K562 (cell line): ENCODE measurements around the gene CD244. TPM values are rescaled to one million over a fixed set of nuclear protein-coding genes. Genes with fewer than 3 reads are reported as not detected.

Experiments used
- ATAC-seq: fragments of 200-7000 bp; cut with Tn5 transposase; 3 replicates; pipeline ENCODE4 v1.9.1; 2020; ENCODE audit warnings: moderate library complexity
- BruUV-seq: library from RNA; stranded (reverse); fragments of 400-500 nt; replicated peaks from 2 replicates; lab custom pipeline; 2021; lab: Mats Ljungman, UMichigan
- CTCF ChIA-PET: fragments of 300-600 bp; formaldehyde crosslinking; extraction: SDS; loops from one replicate; lab custom pipeline; 2021; ENCODE audit warnings: low intra/inter-chr PET ratio; lab: Yijun Ruan, JAX
- POLR2A ChIA-PET: fragments of 300-600, 350-650 bp; sonication (Branson Sonifier 250); formaldehyde crosslinking; extraction: SDS; loops from one replicate; lab custom pipeline; 2021; ENCODE audit warnings: antibody characterized with exemption, inconsistent platforms; lab: Yijun Ruan, JAX
- DNase-seq, 4 experiments: peaks; one replicate each; pipeline versions ENCODE4 v3.0.0 to v3.0.0-alpha.2; 2011 to 2018; ENCODE audit warnings: low spot score in 3 of 4, mixed read lengths in 3 of 4; ENCODE audit errors: extremely low read depth in 1 of 4
- FAIRE-seq: peaks from 2 replicates; lab custom pipeline; 2011; peaks lifted over from hg19 to GRCh38; lab: Jason Lieb, UNC
- H2AFZ ChIP-seq: 2 replicates; pipeline ENCODE4 v1.6.0; 2011; ENCODE audit warnings: low read depth, low read length, control low read depth, inconsistent platforms
- H3K27ac ChIP-seq: fragments of 200-600 bp; 3 replicates; pipeline ENCODE4 v1.8.0; 2011; ENCODE audit warnings: low read depth, mild to moderate bottlenecking, control low read depth, inconsistent platforms, low read length, moderate library complexity, mixed read lengths; ENCODE audit errors: extremely low read depth
- H3K27me3 ChIP-seq, 2 experiments: fragments of 300-600 bp in 1 of 2; 2 replicates in 1 of 2; 3 replicates in 1 of 2; pipeline versions ENCODE4 v1.6.0 to v1.8.0; 2011; ENCODE audit warnings: inconsistent platforms in 2 of 2, low read length in 2 of 2, mild to moderate bottlenecking in 1 of 2, mixed read lengths in 1 of 2, moderate library complexity in 1 of 2; ENCODE audit not compliant: control insufficient read depth in 2 of 2, insufficient read depth in 2 of 2
- H3K36me3 ChIP-seq: fragments of 300-600 bp; 3 replicates; pipeline ENCODE4 v1.8.0; 2011; ENCODE audit warnings: mild to moderate bottlenecking, low read length, inconsistent platforms; ENCODE audit not compliant: control insufficient read depth, insufficient read depth
- H3K4me1 ChIP-seq, 2 experiments: fragments of 200-600 bp in 1 of 2; replicated peaks in 1 of 2; 2 replicates in 1 of 2; 3 replicates in 1 of 2; pipeline versions ENCODE4 v1.5.1 to v1.8.0; 2011; ENCODE audit warnings: inconsistent platforms in 2 of 2, low read length in 2 of 2, mild to moderate bottlenecking in 1 of 2, mixed read lengths in 1 of 2, moderate library complexity in 1 of 2; ENCODE audit not compliant: control insufficient read depth in 2 of 2, insufficient read depth in 2 of 2
- H3K4me2 ChIP-seq: 2 replicates; pipeline ENCODE4 v1.6.1; 2011; ENCODE audit warnings: low read length, control low read depth, inconsistent platforms, mixed read lengths; ENCODE audit not compliant: insufficient read depth
- H3K4me3 ChIP-seq: fragments of 200-600 bp; sonication (generic), shearing (Covaris generic); 2 replicates; pipeline ENCODE4 v1.5.1; 2016; ENCODE audit warnings: control low read depth, inconsistent platforms
- H3K79me2 ChIP-seq: fragments of 200-600 bp; 3 replicates; pipeline ENCODE4 v1.8.0; 2011; ENCODE audit warnings: low read length, inconsistent platforms; ENCODE audit not compliant: control insufficient read depth, insufficient read depth
- H3K9ac ChIP-seq, 2 experiments: 2 replicates each; pipeline versions ENCODE4 v1.6.0 to v1.6.1; 2011; ENCODE audit warnings: low read depth in 2 of 2, low read length in 2 of 2, control low read depth in 1 of 2, inconsistent platforms in 1 of 2, mild to moderate bottlenecking in 1 of 2, mixed read lengths in 1 of 2; ENCODE audit not compliant: insufficient read depth in 1 of 2
- H3K9me1 ChIP-seq: one replicate; pipeline ENCODE4 v1.6.0; 2011; ENCODE audit warnings: inconsistent platforms, mild to moderate bottlenecking, low read length, moderate library complexity; ENCODE audit not compliant: control insufficient read depth, insufficient read depth
- H3K9me3 ChIP-seq: replicated peaks from 2 replicates; pipeline ENCODE4 v1.5.1; 2011; ENCODE audit warnings: low read depth, low read length, inconsistent platforms; ENCODE audit not compliant: control insufficient read depth, insufficient read depth
- H4K20me1 ChIP-seq: replicated peaks from 2 replicates; pipeline ENCODE4 v1.6.1; 2011; ENCODE audit warnings: low read length, inconsistent platforms, mixed read lengths; ENCODE audit not compliant: control insufficient read depth, insufficient read depth
- CBX3 ChIP-seq, 2 experiments: IDR thresholded peaks; 1 replicate in 1 of 2; 2 replicates in 1 of 2; pipeline ENCODE4 v1.6.1; 2012; ENCODE audit warnings: inconsistent platforms in 2 of 2, low read length in 2 of 2, borderline replicate concordance in 1 of 2, control low read depth in 1 of 2
- CC2D1A ChIP-seq: fragments of 450-650 bp; IDR thresholded peaks from 2 replicates; pipeline ENCODE4 v1.6.1; 2017; ENCODE audit warnings: mild to moderate bottlenecking
- CEBPG ChIP-seq, 3 experiments: fragments of 200-800 bp in 1 of 3; sonication (Bioruptor generic) in 1 of 3; sonication (generic) in 1 of 3; formaldehyde crosslinking in 1 of 3; IDR thresholded peaks in 2 of 3; conservative IDR thresholded peaks in 1 of 3; 2 replicates each; pipeline versions ENCODE4 v1.6.1 to v1.8.0; 2016 to 2022; ENCODE audit warnings: missing compliant biosample characterization in 2 of 3, missing genetic modification characterization in 2 of 3, mild to moderate bottlenecking in 1 of 3, missing genetic modification reagents in 1 of 3
- MEF2D ChIP-seq: conservative IDR thresholded peaks from 2 replicates; pipeline ENCODE4 v1.6.1; 2016; ENCODE audit warnings: low read depth, missing genetic modification characterization, missing compliant biosample characterization
- NEUROD1 ChIP-seq: fragments of 150-350 bp; IDR thresholded peaks from 2 replicates; pipeline ENCODE4 v1.6.1; 2014; ENCODE audit warnings: borderline replicate concordance, low read length, low read depth; ENCODE audit not compliant: partially characterized antibody
- ZNF232 ChIP-seq: sonication (generic); formaldehyde crosslinking; IDR thresholded peaks from 2 replicates; pipeline ENCODE4 v1.8.0; 2022; ENCODE audit warnings: mild to moderate bottlenecking, missing genetic modification reagents
- WGBS: fragments of 100-300 bp; shearing (Covaris generic); methylation state at CpG from one replicate; pipeline ENCODE4 v1.1.6; 2016; ENCODE audit warnings: low coverage, mixed read lengths; ENCODE audit not compliant: insufficient coverage; ENCODE audit errors: missing lambda C conversion rate; 5-methylcytosine and 5-hydroxymethylcytosine counted together
- in situ Hi-C: fragments of 300-500 bp; cut with MboI; formaldehyde crosslinking; loops from 4 replicates; pipeline ENCODE4 v1.15.0; 2018; ENCODE audit warnings: inconsistent platforms, mixed read lengths
- intact Hi-C: fragments of 100-400 bp; cut with micrococcal nuclease; formaldehyde crosslinking; loops from 2 replicates; pipeline ENCODE4 v1.14.2; 2022
- polyA plus RNA-seq, 8 experiments: library from polyadenylated mRNA; depleted of rRNA in 4 of 8; stranded (reverse) in 5 of 8; unstranded in 3 of 8; fragments of >200 nt; fragmentation: Nextera tagmentation in 2 of 8; fragmentation: Illumina TruSeq in 1 of 8; extraction: Ambion mirVana in 2 of 8; extraction: Trizol in 1 of 8; gene quantifications; 2 replicates each; pipeline versions ENCODE4 v1.2.1 to v1.2.3, GENCODE V29; 2011 to 2014; ENCODE audit warnings: inconsistent platforms in 1 of 8, missing spikeins in 1 of 8
- total RNA-seq, 7 experiments: library from RNA; depleted of rRNA in 6 of 7; stranded (reverse); fragments of >200 nt in 6 of 7; fragmentation: Illumina TruSeq in 2 of 7; extraction: Trizol in 2 of 7; gene quantifications; 2 replicates each; pipeline versions ENCODE4 v1.2.1 to v1.2.3, GENCODE V29; 2011 to 2021; ENCODE audit warnings: low replicate concordance in 1 of 7

The CD244 gene
- total and polyA plus RNA-seq, 9 of the 15 experiments (the other 6 are each of a cell fraction or from before 2014, with no cell fraction given) = not detected

- Histone ChIP-seq H3K27me3 (peaks cover 4 to 36% of the 10 kb centered on the region in 2 experiments; a peak in 3 of 5 replicates), H3K27ac (no peak overlapping the region), H3K4me3 (no peak overlapping the region), H3K9ac (no peak overlapping the region), H3K9me3 (no peaks in the 10 kb centered on the region), H3K4me2 (no peak overlapping the region), H3K36me3 (no peaks in the 10 kb centered on the region), H4K20me1 (0 out of 2 replicates have a peak, but pooled peaks cover 2% of the 10 kb centered on the region), H3K9me1 (no peaks in the 10 kb centered on the region), H2AFZ (no peak overlapping the region), H3K4me1 (no peaks in the 10 kb centered on the region), H3K79me2 (no peaks in the 10 kb centered on the region)
- CTCF ChIA-PET = no interaction called here
- FAIRE-seq (no peak), ATAC-seq (no peak), DNase-seq (no peak)
- TF ChIP-seq CEBPG (CRISPR knock-in tag; IDR thresholded peaks at IDR 0.05) (no peak), CEBPG (tag; conservative IDR thresholded peaks at IDR 0.05 in 1 of 2, IDR thresholded peaks at IDR 0.05 in 1 of 2) (0 out of 4 replicates have a peak, but pooled peaks of 1 of the 2 experiments have one; percentile 13), NEUROD1 (no peak)
- POLR2A ChIA-PET = no interaction called here
- in situ Hi-C loops (no loop called here), intact Hi-C loops (no loop called here)
- WGBS = 11% methylated on average over 5 of the region's 5 CpGs
- BruUV-seq = no TSS peak
These were observed 3.5 kb downstream of the CD244 start for GRCh38 chr1:160859166-160859565.

GRCh38 chr1:160858507-160858906 is 4.2 kb downstream of the CD244 start:
- Histone ChIP-seq H3K27me3 (peaks cover 2 to 32% of the 10 kb centered on the region in 2 experiments; a peak in 3 of 5 replicates), H3K9ac (no peak overlapping the region), H3K36me3 (no peaks in the 10 kb centered on the region), H3K4me3 (no peak overlapping the region), H3K4me1 (no peaks in the 10 kb centered on the region), H4K20me1 (0 out of 2 replicates have a peak, but pooled peaks cover 2% of the 10 kb centered on the region), H3K9me3 (no peaks in the 10 kb centered on the region), H2AFZ (no peak overlapping the region), H3K9me1 (no peaks in the 10 kb centered on the region), H3K4me2 (no peak overlapping the region), H3K79me2 (no peaks in the 10 kb centered on the region), H3K27ac (no peak overlapping the region)
- in situ Hi-C loops (no loop called here), intact Hi-C loops (no loop called here)
- FAIRE-seq (no peak), DNase-seq (no peak), ATAC-seq (no peak)
- ChIA-PET POLR2A (interaction anchor here (1.4 kb wide), 1 partner anchor 11 kb away, joined by 3 read pairs; no protein-coding TSS in a partner anchor), CTCF (no interaction called here)
- BruUV-seq = no TSS peak
- TF ChIP-seq CBX3 (IDR thresholded peaks at IDR 0.05; ENCODE audit: borderline replicate concordance in 1 of 2, low read length in 2 of 2) = no peak
- TF ChIP-seq CC2D1A = no peak
- TF ChIP-seq MEF2D = no peak
- TF ChIP-seq ZNF232 (CRISPR knock-in tag) = no peak
- WGBS = 9% methylated on average over 3 of the region's 3 CpGs
